B cell (primary cell): ENCODE results near the gene OR10H1. TPM values are rescaled to one million over a fixed set of nuclear protein-coding genes. Genes with fewer than 3 reads are reported as not detected.

Experiments
- ATAC-seq: fragments of 200-7000 bp; cut with Tn5 transposase; one replicate; pipeline ENCODE4 v1.10.0; 2021; ENCODE audit warnings: low read depth, mild to moderate bottlenecking, moderate number of reproducible peaks, moderate library complexity
- CTCF ChIA-PET: fragments of 350-600 bp; sonication (Branson Sonifier 250); formaldehyde crosslinking; loops from one replicate; lab custom pipeline; 2021; ENCODE audit warnings: antibody characterized with exemption, inconsistent platforms; lab: Charles Lee
- POLR2A ChIA-PET: fragments of 350-600 bp; sonication (Branson Sonifier 250); formaldehyde crosslinking; loops from one replicate; lab custom pipeline; 2021; ENCODE audit warnings: antibody characterized with exemption; lab: Charles Lee
- DNase-seq: peaks from one replicate; pipeline ENCODE4 v3.0.0; 2013
- H2AFZ ChIP-seq: 2 replicates; pipeline ENCODE4 v1.6.1; 2012; ENCODE audit warnings: mild to moderate bottlenecking, low read depth, low read length; ENCODE audit not compliant: insufficient read depth, poor library complexity, severe bottlenecking
- H3K27ac ChIP-seq, 2 donors: 1 replicate in 1 of 2; 2 replicates in 1 of 2; pipeline ENCODE4 v1.5.1; 2012 to 2013; ENCODE audit warnings: low read length in 2 of 2, mild to moderate bottlenecking in 2 of 2, moderate library complexity in 1 of 2
- H3K27me3 ChIP-seq, 4 experiments: fragments of 200-600 bp in 1 of 4; sonication (generic) in 1 of 4; replicated peaks in 1 of 4; 1 replicate in 2 of 4; 2 replicates in 2 of 4; pipeline versions ENCODE4 v1.6.1 to v1.7.0; 2013 to 2016; ENCODE audit warnings: low read length in 3 of 4, mild to moderate bottlenecking in 2 of 4, mixed read lengths in 1 of 4, moderate library complexity in 1 of 4; ENCODE audit not compliant: insufficient read depth in 4 of 4, control insufficient read depth in 3 of 4; ENCODE audit errors: control extremely low read depth in 1 of 4
- H3K36me3 ChIP-seq, 2 experiments: replicated peaks in 1 of 2; 1 replicate in 1 of 2; 2 replicates in 1 of 2; pipeline versions ENCODE4 v1.6.1 to v1.7.1; 2013; ENCODE audit warnings: low read length in 1 of 2; ENCODE audit not compliant: insufficient read depth in 2 of 2, control insufficient read depth in 1 of 2; ENCODE audit errors: control extremely low read depth in 1 of 2, extremely low read depth in 1 of 2
- H3K4me1 ChIP-seq, 2 donors: fragments of 200-600 bp in 1 of 2; sonication (generic) in 1 of 2; 1 replicate in 1 of 2; 2 replicates in 1 of 2; pipeline versions ENCODE4 v1.5.1 to v1.6.1; 2013 to 2017; ENCODE audit warnings: low read length in 2 of 2; ENCODE audit not compliant: control insufficient read depth in 2 of 2, insufficient read depth in 2 of 2
- H3K4me2 ChIP-seq: replicated peaks from 2 replicates; pipeline ENCODE3; 2012; ENCODE audit warnings: mild to moderate bottlenecking, low read depth, low read length; ENCODE audit not compliant: poor library complexity, severe bottlenecking
- H3K4me3 ChIP-seq, 5 experiments: fragments of 200-600 bp in 1 of 5; sonication (generic) in 1 of 5; 1 replicate in 3 of 5; 2 replicates in 2 of 5; pipeline versions ENCODE4 v1.5.1 to v1.7.0; 2011 to 2016; ENCODE audit warnings: low read length in 4 of 5, mild to moderate bottlenecking in 4 of 5, low read depth in 2 of 5, control low read depth in 1 of 5, moderate library complexity in 1 of 5; ENCODE audit not compliant: insufficient read depth in 1 of 5; ENCODE audit errors: control extremely low read depth in 1 of 5, extremely low read depth in 1 of 5
- H3K79me2 ChIP-seq: fragments of 200-600 bp; sonication (generic); one replicate; pipeline ENCODE4 v1.6.0; 2016; ENCODE audit warnings: low read length; ENCODE audit not compliant: control insufficient read depth, insufficient read depth
- H3K9ac ChIP-seq: fragments of 200-600 bp; sonication (generic); 2 replicates; pipeline ENCODE4 v1.6.1; 2017; ENCODE audit warnings: mild to moderate bottlenecking, low read length, moderate library complexity
- H3K9me3 ChIP-seq, 3 donors: one replicate each; pipeline versions ENCODE4 v1.6.1 to v1.7.1; 2013; ENCODE audit warnings: low read length in 2 of 3; ENCODE audit not compliant: control insufficient read depth in 2 of 3, insufficient read depth in 1 of 3; ENCODE audit errors: control extremely low read depth in 1 of 3
- H4K20me1 ChIP-seq: 2 replicates; pipeline ENCODE4 v1.6.0; 2012; ENCODE audit warnings: mild to moderate bottlenecking, low read length; ENCODE audit not compliant: insufficient read depth, control insufficient read depth, poor library complexity, severe bottlenecking
- H3K27ac Mint-ChIP-seq: one replicate; pipeline ENCODE4 v1.8.0; 2021; ENCODE audit warnings: mixed read lengths
- H3K27me3 Mint-ChIP-seq: one replicate; pipeline ENCODE4 v1.8.0; 2021; ENCODE audit warnings: mixed read lengths
- H3K4me1 Mint-ChIP-seq: one replicate; pipeline ENCODE4 v1.8.0; 2021; ENCODE audit warnings: mixed read lengths
- H3K4me3 Mint-ChIP-seq: one replicate; pipeline ENCODE4 v1.8.0; 2021; ENCODE audit warnings: mixed read lengths
- H3K9me3 Mint-ChIP-seq: one replicate; pipeline ENCODE4 v1.8.0; 2022; ENCODE audit warnings: mixed read lengths; ENCODE audit not compliant: insufficient read depth
- EZH2 ChIP-seq: IDR thresholded peaks from 2 replicates; pipeline ENCODE4 v1.6.1; 2012; ENCODE audit warnings: borderline replicate concordance, low read depth, mild to moderate bottlenecking, moderate library complexity, low read length; ENCODE audit not compliant: insufficient read depth, poor library complexity, severe bottlenecking
- WGBS: methylation state at CpG from one replicate; pipeline ENCODE4 v1.1.5; 2013; ENCODE audit warnings: missing lambda C conversion rate; ENCODE audit not compliant: insufficient coverage; 5-methylcytosine and 5-hydroxymethylcytosine counted together
- intact Hi-C: fragments of 100-400 bp; cut with micrococcal nuclease; formaldehyde crosslinking; loops from one replicate; pipeline ENCODE4 v1.10.0; 2022
- polyA plus RNA-seq: library from polyadenylated mRNA; depleted of rRNA; stranded (reverse); fragments of >200 nt; gene quantifications from 2 replicates; pipeline ENCODE4 v1.2.3, GENCODE V29; 2012
- total RNA-seq, 2 donors: library from RNA; stranded (reverse); fragments of 120-200 nt in 1 of 2; gene quantifications; 1 replicate in 1 of 2; 2 replicates in 1 of 2; pipeline versions ENCODE4 v1.2.3 to v1.2.4, GENCODE V29; 2013 to 2022
- TF ChIP-seq, protein P1 (sequence below): fragments of 200-600 bp; IDR thresholded peaks from one replicate; pipeline ENCODE4 v1.8.0; 2022; ENCODE audit warnings: antibody characterized with exemption, mild to moderate bottlenecking

OR10H1 gene
- total and polyA plus RNA-seq, 2 donors (not counting 1 experiment from before 2014, with no cell fraction given) = 0.10 TPM; not detected in 1

DNA sequence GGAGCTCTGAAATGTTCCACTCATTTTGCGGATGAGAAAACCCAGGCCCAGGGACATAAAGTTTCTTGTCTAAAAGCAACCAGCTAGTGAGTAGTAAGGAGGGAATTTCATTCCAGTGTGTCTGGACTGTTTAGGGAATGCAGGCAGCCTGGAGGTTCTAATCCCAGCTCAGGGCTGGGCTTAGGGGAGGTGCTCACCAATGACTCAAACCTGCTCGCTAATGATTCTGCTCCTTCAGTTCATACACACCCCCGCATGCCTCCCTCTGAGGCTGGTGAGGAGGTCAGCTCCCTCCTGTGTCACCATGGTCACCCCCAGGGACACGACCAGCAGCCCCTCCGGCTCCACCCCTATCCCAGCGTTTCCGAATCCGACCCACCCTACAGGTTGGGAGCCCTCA lies 47.8 kb upstream of the OR10H1 start:
- H2AFZ ChIP-seq = no peak overlapping the region
- H3K4me1 ChIP-seq = no peaks in the 10 kb centered on the region
- no peak overlapping the region for H3K4me3 Mint-ChIP-seq
- CTCF ChIA-PET = no interaction called here
- no peaks in the 10 kb centered on the region for H3K9me3 ChIP-seq
- no peak overlapping the region for H3K27ac ChIP-seq
- DNase-seq (no peak), ATAC-seq (no peak)
- no peaks in the 10 kb centered on the region for H4K20me1 ChIP-seq
- H3K9me3 Mint-ChIP-seq = no peaks in the 10 kb centered on the region
- intact Hi-C loops = no loop called here
- H3K4me3 ChIP-seq = no peak overlapping the region
- peaks cover 0 to 3% (median 0%) of the 10 kb centered on the region in 4 experiments for H3K27me3 ChIP-seq
- H3K27me3 Mint-ChIP-seq = peaks cover 20% of the 10 kb centered on the region
- H3K9ac ChIP-seq = no peak overlapping the region
- H3K36me3 ChIP-seq = no peaks in the 10 kb centered on the region
- H3K4me1 Mint-ChIP-seq = no peaks in the 10 kb centered on the region
- 93% methylated on average over 7 of the region's 8 CpGs for WGBS
- H3K27ac Mint-ChIP-seq = no peak overlapping the region
- H3K4me2 ChIP-seq = no peak overlapping the region
- POLR2A ChIA-PET = no interaction called here
- TF ChIP-seq, protein P1, sequence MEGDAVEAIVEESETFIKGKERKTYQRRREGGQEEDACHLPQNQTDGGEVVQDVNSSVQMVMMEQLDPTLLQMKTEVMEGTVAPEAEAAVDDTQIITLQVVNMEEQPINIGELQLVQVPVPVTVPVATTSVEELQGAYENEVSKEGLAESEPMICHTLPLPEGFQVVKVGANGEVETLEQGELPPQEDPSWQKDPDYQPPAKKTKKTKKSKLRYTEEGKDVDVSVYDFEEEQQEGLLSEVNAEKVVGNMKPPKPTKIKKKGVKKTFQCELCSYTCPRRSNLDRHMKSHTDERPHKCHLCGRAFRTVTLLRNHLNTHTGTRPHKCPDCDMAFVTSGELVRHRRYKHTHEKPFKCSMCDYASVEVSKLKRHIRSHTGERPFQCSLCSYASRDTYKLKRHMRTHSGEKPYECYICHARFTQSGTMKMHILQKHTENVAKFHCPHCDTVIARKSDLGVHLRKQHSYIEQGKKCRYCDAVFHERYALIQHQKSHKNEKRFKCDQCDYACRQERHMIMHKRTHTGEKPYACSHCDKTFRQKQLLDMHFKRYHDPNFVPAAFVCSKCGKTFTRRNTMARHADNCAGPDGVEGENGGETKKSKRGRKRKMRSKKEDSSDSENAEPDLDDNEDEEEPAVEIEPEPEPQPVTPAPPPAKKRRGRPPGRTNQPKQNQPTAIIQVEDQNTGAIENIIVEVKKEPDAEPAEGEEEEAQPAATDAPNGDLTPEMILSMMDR = no peak
- TF ChIP-seq EZH2 = no peak
- H3K79me2 ChIP-seq = no peaks in the 10 kb centered on the region

DNA sequence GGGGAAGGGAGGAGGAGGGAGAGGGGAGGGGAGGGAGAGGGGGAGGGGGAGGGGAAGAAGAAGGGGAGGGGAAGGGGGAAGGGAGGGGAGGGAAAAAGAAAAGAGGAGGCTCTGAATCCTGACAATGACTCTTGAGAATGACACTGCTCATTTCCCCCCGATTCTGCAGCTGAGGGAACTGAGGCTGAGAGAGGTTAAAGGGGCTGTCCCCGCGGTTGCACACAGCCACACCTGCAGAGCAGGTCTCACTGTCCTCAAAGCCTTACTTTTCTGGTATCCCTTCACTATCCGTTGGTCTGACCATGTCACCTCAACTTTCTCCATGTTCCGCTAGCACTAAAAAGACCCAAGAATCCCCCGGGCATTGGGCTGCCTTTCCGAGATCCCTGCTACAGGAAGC lies 47.0 kb upstream of the OR10H1 start:
- no peak overlapping the region for H3K27ac ChIP-seq
- intact Hi-C loops = no loop called here
- no peaks in the 10 kb centered on the region for H3K79me2 ChIP-seq
- WGBS = 44% methylated on average over 6 of the region's 7 CpGs
- H3K27me3 Mint-ChIP-seq = peaks cover 19% of the 10 kb centered on the region
- H2AFZ ChIP-seq = no peak overlapping the region
- no peak overlapping the region for H3K27ac Mint-ChIP-seq
- H4K20me1 ChIP-seq = no peaks in the 10 kb centered on the region
- CTCF ChIA-PET = no interaction called here
- no peak overlapping the region for H3K4me3 ChIP-seq
- POLR2A ChIA-PET = no interaction called here
- no peak overlapping the region for H3K4me3 Mint-ChIP-seq
- ATAC-seq = no peak
- H3K4me1 Mint-ChIP-seq = no peaks in the 10 kb centered on the region
- TF ChIP-seq EZH2 = no peak
- TF ChIP-seq, protein P1 = no peak
- no peak for DNase-seq
- no peaks in the 10 kb centered on the region for H3K4me1 ChIP-seq
- H3K9me3 Mint-ChIP-seq = no peaks in the 10 kb centered on the region
- H3K27me3 ChIP-seq = peaks cover 0 to 3% (median 0%) of the 10 kb centered on the region in 4 experiments
- no peak overlapping the region for H3K4me2 ChIP-seq
- no peaks in the 10 kb centered on the region for H3K36me3 ChIP-seq
- H3K9me3 ChIP-seq = no peaks in the 10 kb centered on the region
- H3K9ac ChIP-seq = no peak overlapping the region
